HG03565 (cell line): ENCODE results near the gene RSAD2.
"Not testable (repeated sequence)": the region's sequence is repeated elsewhere in the genome, so short reads cannot be mapped to it uniquely, and the experiment has no call there.

Experiments used
- ATAC-seq: cut with Tn5 transposase; IDR thresholded peaks from one replicate; pipeline ENCODE4 v1.9.1; 2021; ENCODE audit warnings: mild to moderate bottlenecking, moderate library complexity; ENCODE audit not compliant: unreplicated experiment

The RSAD2 gene

DNA sequence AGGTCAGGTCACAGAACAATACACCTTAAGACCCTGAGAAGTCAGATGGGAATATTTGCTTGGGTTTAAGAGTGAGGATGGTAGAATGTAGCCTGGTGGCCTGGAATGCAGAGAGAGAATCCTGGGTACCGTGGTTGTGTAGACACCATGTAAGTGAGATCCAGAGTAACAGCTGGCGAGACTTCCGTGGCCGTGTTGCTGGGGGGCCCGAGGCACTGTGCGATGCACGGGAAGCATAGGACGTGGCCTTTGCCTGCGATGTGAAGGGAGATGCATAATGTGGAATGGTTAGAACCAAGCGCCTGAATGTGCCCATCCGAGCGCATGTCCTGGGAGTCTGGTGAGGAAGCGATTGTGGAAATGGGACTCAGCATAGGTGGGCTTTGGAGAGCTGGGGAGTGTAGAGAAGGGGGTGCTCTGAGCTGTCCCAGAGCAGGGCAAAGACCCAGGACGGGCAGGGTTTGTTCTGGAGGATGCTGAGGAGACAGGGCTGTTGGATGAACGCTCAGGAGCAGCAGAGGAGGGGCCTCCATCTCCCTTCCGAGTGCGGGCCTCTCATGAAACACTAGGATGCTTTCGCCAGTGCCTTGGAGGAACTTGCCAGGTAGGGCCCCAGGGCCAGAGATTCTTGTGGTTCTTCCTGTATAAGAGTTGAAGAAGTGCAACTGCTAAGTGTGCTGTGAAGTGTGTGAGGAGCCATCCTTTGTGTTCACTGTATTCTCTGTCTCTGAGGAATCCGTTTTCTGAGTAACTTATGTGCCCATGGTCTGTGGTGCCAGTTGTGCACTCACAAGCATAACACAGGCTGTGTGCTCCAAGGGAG lies 46.7 kb downstream of the RSAD2 start:
- ATAC-seq: no peak

GRCh38 chr2:6924924-6925409 lies 47.4 kb downstream of the RSAD2 start:
- ATAC-seq: no peak

DNA sequence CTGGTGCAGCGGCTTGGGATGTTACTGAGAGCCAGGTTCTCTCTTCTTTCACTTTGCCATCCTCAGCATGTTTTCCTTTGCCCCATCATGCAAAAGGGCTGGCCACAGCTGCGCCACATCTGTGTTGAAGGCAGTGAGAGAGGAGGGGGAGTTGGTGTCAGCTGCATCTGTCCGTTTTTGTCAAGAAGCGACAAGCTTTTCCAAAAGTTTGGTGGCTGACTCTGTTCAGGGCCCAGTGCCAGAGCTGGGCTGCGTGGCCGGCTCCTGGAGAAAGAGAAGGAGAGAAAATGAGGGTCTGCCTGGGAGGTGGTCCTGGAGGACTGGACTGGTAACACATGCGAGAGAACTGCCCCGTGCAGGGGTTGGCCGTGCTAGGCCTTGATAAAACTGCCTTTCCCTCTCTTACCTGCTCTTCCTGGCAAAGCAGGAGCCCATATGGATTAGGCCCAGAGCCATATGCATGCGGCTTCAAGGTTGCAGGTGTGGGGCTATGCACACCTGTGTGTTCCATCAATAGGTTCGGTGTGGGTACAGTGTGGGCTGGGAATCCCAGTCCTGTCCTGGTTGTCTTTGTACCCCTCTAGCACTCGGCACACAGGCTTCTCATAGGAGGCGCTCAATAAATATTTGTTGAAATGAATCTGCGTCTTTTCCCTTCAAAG lies 48.6 kb downstream of the RSAD2 start:
- no peak for ATAC-seq

GRCh38 chr2:6927186-6927585 lies 49.6 kb downstream of the RSAD2 start:
- no peak for ATAC-seq

DNA sequence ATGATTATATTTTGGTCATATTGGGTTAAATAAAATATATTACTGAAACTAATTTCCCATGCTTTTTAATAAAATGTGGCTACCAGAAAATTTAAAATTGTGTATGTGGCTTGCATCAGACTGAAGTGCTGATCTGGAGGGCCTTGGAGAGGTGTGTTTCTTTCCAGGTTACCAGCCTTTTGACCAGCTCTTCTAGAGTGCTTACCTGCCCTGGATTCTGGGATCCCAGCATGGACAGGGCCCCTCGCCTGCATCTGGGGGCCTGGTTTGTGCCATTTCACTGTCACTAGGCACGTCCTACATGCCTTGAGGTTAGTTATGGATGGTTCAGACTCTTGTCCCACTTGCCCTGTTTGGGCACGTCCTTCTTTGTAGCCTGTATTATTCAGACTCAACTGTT lies 50.2 kb downstream of the RSAD2 start:
- ATAC-seq: no peak

GRCh38 chr2:6928452-6928851 lies 50.9 kb downstream of the RSAD2 start:
- ATAC-seq: no peak

GRCh38 chr2:6929196-6929819 lies 51.7 kb downstream of the RSAD2 start:
- no peak for ATAC-seq

DNA sequence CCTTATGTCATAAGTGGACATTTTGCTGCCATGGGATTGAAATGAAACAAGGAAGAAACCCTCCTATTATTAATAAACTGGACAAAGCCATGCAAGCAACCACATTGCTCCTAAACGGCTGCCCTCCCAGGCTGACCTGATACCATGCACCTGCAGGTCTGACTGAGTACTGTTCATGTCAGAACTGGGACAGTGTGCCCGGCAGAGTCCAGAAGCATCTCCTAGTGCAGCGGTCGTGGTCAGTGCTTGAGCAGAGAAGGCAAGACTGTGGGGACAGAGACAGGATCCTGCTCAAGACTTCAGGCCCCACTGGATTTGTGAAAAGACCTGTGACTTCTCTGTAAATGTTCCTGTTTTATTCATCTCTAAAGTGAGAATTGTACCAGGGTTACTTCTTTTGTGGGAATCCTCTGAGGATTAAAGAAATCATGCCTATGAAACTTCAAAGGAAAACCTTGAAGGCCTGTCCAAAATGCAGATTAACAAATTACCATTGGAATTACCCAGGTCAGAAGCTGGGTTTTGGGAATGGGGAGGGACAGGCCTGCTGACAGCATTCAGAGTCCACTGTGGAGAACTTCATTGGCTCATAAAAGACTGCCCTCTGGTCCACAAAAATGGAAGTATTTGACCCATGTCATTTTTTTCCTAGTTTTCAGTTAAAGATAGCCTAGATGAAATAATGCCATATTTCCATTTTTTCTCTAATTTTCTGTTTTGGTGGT lies 53.5 kb downstream of the RSAD2 start:
- no peak for ATAC-seq

DNA sequence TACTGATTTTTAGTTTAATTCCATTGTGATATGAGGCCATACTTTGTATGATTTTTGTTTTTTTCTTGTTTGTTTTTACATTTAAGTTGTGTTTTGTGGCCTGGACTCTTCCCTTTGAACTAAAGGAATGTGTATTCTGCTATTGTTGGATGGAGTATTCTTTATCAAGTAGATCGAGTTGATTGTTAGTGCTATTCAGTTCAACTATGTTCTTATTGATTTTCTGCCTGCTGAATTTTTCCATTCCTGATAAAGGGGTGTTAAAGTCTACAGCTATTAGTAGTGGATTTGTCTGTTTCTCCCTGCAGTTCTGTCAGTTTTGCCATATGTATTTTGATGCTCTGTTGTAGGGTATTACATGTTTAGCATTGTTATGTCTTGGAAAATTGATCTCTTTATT lies 54.2 kb downstream of the RSAD2 start:
- no peak for ATAC-seq

DNA sequence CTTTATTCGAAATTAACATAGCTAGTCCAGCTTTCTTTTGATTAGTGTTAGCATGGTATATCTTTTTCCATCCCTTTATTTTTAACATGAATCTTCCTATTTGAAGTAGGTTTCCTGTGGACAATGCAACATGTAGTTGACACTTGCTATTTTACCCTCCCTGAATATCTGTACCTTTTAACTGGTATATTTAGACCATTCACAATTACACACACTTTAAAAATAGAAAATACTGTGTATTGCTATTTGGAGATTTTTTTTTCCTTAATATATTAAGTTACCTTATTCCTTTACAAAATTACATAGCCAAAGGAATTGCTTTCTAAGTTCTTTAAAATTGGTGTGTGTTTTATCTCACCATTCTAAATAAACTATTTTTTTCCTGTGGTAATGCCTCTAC lies 54.6 kb downstream of the RSAD2 start:
- ATAC-seq: no peak

DNA sequence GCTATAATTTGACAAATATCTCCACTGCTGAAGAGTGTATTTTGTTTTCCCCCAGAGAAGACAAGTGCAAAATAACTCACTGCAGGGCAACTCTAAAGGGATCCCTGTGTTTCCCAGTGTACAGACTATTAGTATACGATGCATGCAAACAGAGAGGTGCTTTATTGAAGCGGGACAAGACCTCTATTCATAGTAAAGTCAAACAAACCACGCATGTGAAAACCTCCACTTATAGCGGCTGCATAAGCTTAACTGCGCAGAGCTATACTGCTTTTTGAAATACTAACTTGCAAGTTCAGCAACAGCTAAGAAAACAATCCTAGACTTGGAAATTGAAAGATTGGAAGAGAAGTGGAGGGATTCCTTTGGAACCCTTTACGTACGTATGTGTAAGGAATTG lies 55.3 kb downstream of the RSAD2 start:
- no peak for ATAC-seq

- ATAC-seq: no peak
Measured at GRCh38 chr2:6933911-6934310, 56.3 kb downstream of the RSAD2 start.

- ATAC-seq: no peak
Measured at GRCh38 chr2:6934345-6934744, 56.8 kb downstream of the RSAD2 start.

DNA sequence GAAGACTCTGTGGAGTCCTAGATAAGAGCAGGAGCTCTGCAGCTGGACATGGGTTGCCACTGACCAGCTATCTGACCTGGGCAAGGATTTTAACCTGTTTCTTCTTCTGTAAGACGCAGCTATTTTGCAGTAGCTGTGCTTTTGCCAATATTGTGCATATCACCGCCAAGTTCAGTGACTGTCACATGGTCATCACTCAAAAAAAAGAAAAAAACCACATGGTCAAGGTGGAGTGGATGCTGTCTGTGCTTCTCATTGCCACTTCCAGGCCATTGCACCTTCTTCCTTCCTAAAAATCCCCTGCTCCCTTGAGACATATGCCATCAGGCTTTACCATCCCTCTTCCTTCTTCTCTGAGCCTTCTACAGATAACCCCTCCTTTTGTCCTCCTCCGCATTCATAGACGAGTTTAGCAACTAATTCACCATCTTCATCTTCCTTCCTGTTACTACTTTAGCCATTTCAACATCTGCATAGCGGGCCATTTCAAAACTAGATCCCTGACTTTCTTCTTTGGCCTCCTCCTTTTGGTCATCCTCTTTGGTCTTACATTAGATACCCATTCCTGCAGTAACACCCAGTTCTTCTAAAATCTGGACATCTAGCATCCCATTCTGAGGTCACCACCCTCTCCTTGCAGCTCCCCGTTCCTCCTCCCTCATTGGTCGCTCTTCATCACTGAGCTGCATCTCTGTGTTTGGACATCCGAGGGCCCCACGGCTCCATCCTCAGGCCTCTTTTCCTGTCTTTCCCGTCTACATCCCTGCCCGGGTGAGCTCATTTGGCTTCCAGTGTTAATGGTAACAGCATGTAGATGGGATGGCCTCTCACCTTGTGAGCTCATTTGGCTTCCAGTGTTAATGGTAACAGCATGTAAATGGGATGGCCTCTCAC lies 57.4 kb downstream of the RSAD2 start:
- no peak for ATAC-seq

GRCh38 chr2:6935652-6936020 lies 58.1 kb downstream of the RSAD2 start:
- not testable (repeated sequence) for ATAC-seq

- no peak for ATAC-seq
Measured at GRCh38 chr2:6937157-6937556, 59.6 kb downstream of the RSAD2 start.

DNA sequence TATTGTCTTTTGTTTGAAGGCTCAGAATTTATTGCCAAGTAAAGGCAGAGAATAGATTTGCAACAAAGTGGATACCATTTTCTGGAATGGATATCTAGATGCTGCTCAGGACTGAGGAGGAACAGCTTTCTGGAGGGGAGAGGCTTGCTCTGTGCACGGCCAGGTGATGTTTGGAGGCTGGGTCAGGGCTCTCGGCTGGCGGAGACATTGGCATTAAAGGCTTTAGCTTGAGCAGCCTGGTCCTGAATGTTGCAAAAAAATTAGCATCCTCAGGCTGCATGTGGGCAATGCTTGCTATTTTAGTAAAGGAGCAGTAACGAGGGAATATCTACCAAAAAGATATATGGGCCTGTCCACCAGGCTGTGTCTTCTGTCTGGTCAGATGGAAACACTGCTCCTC lies 60.0 kb downstream of the RSAD2 start:
- no peak for ATAC-seq

GRCh38 chr2:6939071-6939470 lies 61.5 kb downstream of the RSAD2 start:
- no peak for ATAC-seq

- ATAC-seq: no peak
Measured at GRCh38 chr2:6940820-6941219, 63.2 kb downstream of the RSAD2 start.

- no peak for ATAC-seq
Measured at GRCh38 chr2:6941299-6942046, 63.9 kb downstream of the RSAD2 start.
